SK-N-MC (cell line): ENCODE measurements around the gene HSD17B12.

Experiments
- EZH2 ChIP-seq: fragments of 200-600 bp; sonication (generic); IDR thresholded peaks from one replicate; pipeline ENCODE4 v1.6.1; 2017; ENCODE audit warnings: antibody characterized with exemption
- POLR2AphosphoS5 ChIP-seq: IDR thresholded peaks from 2 replicates; pipeline ENCODE4 v1.6.1; 2012; ENCODE audit warnings: mild to moderate bottlenecking, low read depth, low read length, borderline replicate concordance

DNA sequence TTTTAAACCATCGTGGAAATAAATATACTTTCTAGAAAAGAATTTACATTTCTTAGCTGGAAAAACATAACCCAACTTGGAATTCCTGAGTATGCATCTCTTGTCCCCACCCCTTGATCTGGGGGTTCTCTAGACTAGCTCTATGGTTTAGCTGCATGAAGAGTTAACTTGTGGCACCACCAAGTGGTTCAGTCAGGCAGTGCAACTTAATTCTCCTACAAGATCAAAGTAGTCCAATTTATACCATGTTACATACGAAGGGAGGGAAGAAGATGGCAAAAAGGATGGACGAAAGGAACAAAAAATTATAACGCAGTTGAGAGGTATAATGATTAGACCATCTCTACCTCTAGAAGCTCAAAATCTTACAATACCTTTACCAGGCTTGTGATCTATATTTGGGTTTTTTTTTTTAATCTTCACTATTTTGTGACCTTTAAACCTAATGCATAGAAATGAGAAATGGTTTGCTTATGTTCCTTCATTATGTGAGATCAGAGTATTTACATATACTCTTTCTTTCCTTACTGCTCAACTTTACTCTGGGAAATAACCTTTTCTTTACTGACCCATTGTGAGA lies 171.6 kb downstream of the HSD17B12 start:
- no peak for TF ChIP-seq EZH2
- no peak for TF ChIP-seq POLR2AphosphoS5
